8988T (cell line): ENCODE measurements around the gene CADM1.

Experiments used
- DNase-seq: peaks from one replicate; pipeline ENCODE4 v3.0.0; 2011

The CADM1 gene

DNA sequence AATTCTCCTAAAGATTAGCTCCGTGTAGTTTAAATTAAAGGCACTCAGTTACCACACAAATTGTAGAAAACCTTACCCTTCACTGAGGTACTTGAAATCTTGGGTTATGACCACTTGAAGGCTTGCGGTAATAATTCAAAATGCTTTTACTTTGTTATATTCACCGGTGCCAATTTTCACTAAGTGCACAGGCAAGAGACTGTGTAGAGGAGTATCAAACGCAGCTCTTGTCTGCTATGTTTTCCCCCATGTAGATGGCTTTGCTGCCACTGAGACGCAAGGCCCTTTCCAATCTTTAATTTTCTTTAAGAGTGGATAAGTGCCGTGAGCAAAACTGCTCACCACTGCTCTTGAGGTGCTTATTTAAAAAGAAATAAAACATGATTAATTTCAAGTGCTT, 155.8 kb downstream of the CADM1 start:
- no peak for DNase-seq

GRCh38 chr11:115347106-115347505, 157.1 kb downstream of the CADM1 start:
- DNase-seq, result no peak

DNA sequence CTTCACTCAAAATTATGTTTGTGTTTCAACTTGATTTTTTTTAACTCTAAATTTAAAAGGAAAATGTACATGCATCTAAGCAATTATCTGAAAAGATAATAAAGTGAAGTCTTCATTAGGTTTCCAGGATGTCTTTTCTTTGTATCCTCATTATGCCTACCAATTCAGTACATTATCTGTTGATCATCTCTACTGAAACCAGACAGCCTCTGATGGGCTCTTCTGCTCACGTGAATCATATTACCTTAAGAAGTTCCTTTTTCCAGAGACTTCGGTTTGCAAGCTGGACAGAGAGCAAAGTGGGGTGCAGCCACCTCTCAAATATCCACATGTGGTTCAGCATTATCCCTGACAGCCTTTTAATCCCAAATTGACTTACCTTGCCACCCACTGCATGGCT, 158.4 kb downstream of the CADM1 start:
- DNase-seq, result no peak

GRCh38 chr11:115345361-115345760, 158.9 kb downstream of the CADM1 start:
- no peak for DNase-seq

DNA sequence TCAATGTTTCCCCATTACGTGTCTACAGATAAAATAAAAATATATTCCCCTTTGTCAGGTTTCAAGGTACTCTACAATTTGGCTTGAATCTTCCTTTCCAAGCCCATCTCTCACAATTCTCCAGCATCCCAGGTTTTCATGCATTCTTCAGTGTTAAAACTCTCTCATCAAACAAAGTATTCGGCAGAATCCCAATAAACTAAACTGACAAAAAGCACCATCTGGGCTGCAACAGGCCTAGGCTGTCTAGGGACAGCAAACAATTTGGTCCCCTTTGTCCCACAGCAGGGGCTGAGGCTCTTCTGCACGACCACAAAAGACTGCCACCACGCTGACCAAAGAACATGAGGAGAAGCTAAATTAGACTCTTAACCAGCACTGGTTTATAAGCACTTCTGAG, 159.4 kb downstream of the CADM1 start:
- no peak for DNase-seq

DNA sequence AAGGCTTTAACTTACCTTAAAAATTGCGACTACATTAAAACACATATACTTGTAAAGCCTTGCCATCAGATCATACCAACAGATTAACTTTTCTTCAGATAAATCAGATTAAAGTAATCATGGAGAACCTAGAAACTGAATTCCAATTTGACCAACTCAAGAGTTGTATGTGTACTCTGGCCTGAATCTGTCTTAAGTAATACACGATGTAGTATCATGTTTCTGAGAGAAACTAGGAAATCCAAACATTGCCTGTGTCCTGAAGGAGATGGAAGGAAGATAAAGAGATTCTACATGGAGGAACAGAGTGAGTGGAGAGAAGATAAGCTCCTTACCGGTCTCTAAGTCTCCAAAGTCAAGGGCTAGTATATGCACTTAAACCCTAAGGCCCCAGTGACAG, 162.1 kb downstream of the CADM1 start:
- no peak for DNase-seq

- no peak for DNase-seq
Observed at GRCh38 chr11:115340874-115341273, 163.3 kb downstream of the CADM1 start.

- no peak for DNase-seq
Observed at GRCh38 chr11:115338476-115338875, 165.7 kb downstream of the CADM1 start.

DNA sequence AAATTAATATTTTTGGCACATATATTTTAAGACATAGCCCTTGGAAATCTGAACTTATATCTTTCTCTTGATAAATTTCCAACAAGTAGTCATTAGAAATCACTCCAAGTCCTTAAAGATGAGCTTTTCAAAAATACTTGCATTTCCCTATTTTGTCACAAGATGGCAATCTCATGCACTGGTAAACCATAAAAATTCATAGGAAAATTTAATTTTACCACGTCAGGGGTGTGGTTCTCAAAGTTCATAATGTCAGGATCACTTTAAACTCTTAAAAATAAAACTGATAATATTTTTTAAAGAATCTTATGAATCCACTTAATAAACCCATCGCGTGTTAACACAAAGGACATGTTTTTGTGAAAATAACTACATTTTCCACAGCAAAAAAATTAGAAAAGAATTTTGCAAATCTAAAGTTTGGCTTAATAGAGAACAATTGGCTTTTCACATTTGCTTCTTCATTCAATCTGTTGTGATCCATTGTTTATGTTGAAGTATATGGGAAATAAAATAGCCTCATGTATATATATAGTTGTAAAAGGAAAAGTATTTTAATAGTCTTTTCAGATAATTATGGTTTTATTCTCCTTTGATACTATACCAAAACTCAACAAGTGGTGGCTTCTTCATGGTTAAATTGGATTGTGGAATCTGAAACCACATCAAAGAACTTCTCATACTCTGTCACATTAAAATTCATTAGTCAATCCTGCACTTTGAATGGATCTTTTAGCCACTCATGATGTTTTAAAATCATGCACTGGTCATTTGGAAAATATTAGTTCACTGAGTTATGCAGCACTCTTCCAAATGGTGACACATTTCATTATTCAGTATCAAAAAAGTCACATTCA, 169.1 kb downstream of the CADM1 start:
- DNase-seq, result no peak

GRCh38 chr11:115333949-115334348, 170.3 kb downstream of the CADM1 start:
- DNase-seq, result no peak

DNA sequence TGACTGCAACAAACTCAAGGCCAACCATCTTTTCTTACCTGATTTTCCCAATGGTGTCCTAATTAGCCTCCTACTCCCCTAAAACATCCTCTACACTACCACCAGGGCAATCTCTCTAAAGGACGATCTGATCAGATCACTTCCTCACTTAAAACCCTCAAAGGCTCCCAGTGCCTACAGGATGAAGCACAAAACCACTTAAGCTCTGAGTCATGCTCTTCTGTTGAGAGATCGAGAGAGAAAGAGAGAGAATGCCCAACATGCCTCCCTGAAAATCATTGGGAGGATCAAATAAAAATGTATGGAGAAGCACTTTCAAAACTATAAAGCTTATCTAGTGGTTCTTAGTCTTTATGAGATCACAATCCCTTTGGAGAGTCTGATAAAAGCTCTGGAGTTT, 171.1 kb downstream of the CADM1 start:
- no peak for DNase-seq

GRCh38 chr11:115330684-115331482, 173.3 kb downstream of the CADM1 start:
- DNase-seq, result no peak

GRCh38 chr11:115326526-115326925, 177.7 kb downstream of the CADM1 start:
- no peak for DNase-seq

- DNase-seq, result no peak
Observed at GRCh38 chr11:115325523-115325922, 178.7 kb downstream of the CADM1 start.

- no peak for DNase-seq
Observed at GRCh38 chr11:115324581-115325432, 179.4 kb downstream of the CADM1 start.

GRCh38 chr11:115322553-115323203, 181.5 kb downstream of the CADM1 start:
- DNase-seq, result no peak

GRCh38 chr11:115321605-115322289, 182.5 kb downstream of the CADM1 start:
- no peak for DNase-seq

GRCh38 chr11:115317277-115318185, 186.7 kb downstream of the CADM1 start:
- DNase-seq, result no peak

DNA sequence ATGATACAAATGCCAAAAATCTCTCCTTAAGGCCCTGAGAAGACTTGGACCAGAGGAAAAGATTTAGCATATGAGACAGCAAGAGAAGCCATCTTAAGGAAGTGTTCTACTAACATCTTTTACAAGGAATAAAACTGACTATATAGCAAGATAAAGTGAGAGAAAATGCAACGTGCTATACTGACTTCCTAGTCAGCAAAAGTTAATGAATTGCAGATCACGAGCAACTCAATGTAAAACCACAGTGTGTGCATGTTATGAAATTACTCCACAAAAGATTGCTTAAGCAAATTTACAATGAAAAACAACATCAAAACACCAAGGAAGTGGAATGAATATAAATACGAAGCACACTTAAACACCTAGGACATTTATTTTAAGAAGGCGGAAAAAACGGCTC, 187.5 kb downstream of the CADM1 start:
- DNase-seq, result no peak

DNA sequence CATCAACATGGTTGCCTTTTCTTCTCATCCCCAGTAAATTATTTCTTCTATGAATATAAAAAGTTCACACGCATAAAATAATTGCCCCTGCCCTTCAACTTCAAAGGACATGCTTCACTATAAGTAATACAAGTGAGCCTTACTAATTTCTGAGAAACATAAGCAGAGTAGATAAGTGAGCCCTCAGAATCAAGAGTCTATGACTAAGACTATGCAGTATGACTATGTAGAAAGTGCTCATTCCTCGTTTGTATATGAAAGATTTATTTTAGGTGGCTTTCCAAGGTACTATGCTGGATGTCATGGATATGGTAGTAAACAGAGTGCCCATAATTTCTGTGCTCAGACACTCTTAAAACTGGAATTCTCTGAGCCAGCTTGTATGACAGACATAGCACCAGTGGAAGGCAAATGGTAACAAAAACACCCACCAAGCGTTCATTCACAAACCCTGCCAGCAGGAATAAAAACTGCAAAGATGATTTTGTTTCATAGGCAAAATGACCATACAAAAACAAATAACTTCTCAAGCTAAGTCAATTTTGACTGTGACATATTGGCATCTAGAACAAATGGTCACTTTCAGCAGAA, 189.8 kb downstream of the CADM1 start:
- DNase-seq, result no peak
